PFSK-1 (cell line): ENCODE data around the gene PIP4K2A.

Experiments used
- FOXP2 ChIP-seq: optimal IDR thresholded peaks from 2 replicates; pipeline ENCODE3; 2011; ENCODE audit warnings: borderline replicate concordance, control low read depth, inconsistent platforms; ENCODE audit not compliant: insufficient read depth; ENCODE audit errors: extremely low read length, extremely low read depth
- POLR2AphosphoS5 ChIP-seq: IDR thresholded peaks from 2 replicates; pipeline ENCODE4 v1.6.1; 2012; ENCODE audit warnings: low read depth, mild to moderate bottlenecking, control low read depth, low read length, moderate library complexity
- REST ChIP-seq, 2 experiments: IDR thresholded peaks; 2 replicates each; pipeline versions ENCODE4 v1.6.1 to v1.8.0; 2011 to 2012; ENCODE audit warnings: low read depth in 2 of 2, low read length in 2 of 2, control low read depth in 1 of 2, inconsistent platforms in 1 of 2, mild to moderate bottlenecking in 1 of 2, moderate library complexity in 1 of 2; ENCODE audit not compliant: insufficient read depth in 1 of 2
- SIN3A ChIP-seq: IDR thresholded peaks from 2 replicates; pipeline ENCODE4 v1.6.1; 2012; ENCODE audit warnings: mild to moderate bottlenecking, low read length, moderate library complexity, borderline replicate concordance; ENCODE audit not compliant: insufficient read depth
- TAF1 ChIP-seq: IDR thresholded peaks from 2 replicates; pipeline ENCODE4 v1.6.1; 2012; ENCODE audit warnings: low read length, control low read depth, borderline replicate concordance; ENCODE audit not compliant: insufficient read depth

Gene PIP4K2A

DNA sequence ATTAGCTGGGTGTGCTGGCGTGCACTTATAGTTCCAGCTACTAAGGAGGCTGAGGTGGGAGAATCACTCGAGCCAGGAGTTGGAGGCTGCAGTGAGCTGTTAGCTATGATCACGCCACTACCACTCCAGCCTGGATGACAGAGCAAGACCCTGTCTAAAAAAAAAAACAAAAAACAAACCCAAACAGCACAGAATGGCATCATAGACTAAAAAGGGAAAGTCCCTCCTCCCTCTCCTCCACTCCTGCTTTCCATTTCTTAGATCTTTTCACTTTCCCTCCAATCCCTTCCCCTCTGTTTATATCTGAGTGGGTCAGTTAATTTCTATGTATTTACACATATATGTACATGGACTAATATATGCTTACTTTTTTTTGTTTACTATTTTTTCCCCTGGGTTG lies 10.4 kb upstream of the PIP4K2A start:
- TF ChIP-seq POLR2AphosphoS5 (no peak), TAF1 (no peak), REST (IDR thresholded peaks at IDR 0.05; ENCODE audit: insufficient read depth in 1 of 2, low read depth in 2 of 2, low read length in 2 of 2) (no peak), FOXP2 (no peak)

GRCh38 chr10:22723783-22724182 lies 9.4 kb upstream of the PIP4K2A start:
- no peak for TF ChIP-seq TAF1
- no peak for TF ChIP-seq SIN3A
- no peak for TF ChIP-seq REST (IDR thresholded peaks at IDR 0.05; ENCODE audit: insufficient read depth in 1 of 2, low read depth in 2 of 2, low read length in 2 of 2)
- no peak for TF ChIP-seq FOXP2
- TF ChIP-seq POLR2AphosphoS5, result no peak

- TF ChIP-seq REST (IDR thresholded peaks at IDR 0.05; ENCODE audit: insufficient read depth in 1 of 2, low read depth in 2 of 2, low read length in 2 of 2), result no peak
- no peak for TF ChIP-seq TAF1
- no peak for TF ChIP-seq SIN3A
- TF ChIP-seq POLR2AphosphoS5, result no peak
- no peak for TF ChIP-seq FOXP2
These were observed 9.0 kb upstream of the PIP4K2A start for GRCh38 chr10:22723343-22723779.

- TF ChIP-seq POLR2AphosphoS5, result no peak
These were observed 8.3 kb upstream of the PIP4K2A start for GRCh38 chr10:22722626-22723169.

GRCh38 chr10:22720667-22721066 lies 6.3 kb upstream of the PIP4K2A start:
- TF ChIP-seq FOXP2 (no peak), POLR2AphosphoS5 (no peak), TAF1 (no peak), REST (IDR thresholded peaks at IDR 0.05; ENCODE audit: insufficient read depth in 1 of 2, low read depth in 2 of 2, low read length in 2 of 2) (no peak), SIN3A (no peak)
